Esophagus squamous epithelium (tissue), 4 donors: ENCODE results near the gene WASL.

Source experiments
- POLR2A ChIP-seq, 4 donors: fragments of 450-650 bp; IDR thresholded peaks; one replicate each; pipeline ENCODE4 v1.6.1; 2017; ENCODE audit warnings: antibody characterized with exemption in 4 of 4, mild to moderate bottlenecking in 4 of 4, moderate library complexity in 3 of 4
- TF ChIP-seq, protein P1 (sequence below), 6 experiments: fragments of 450-650 bp in 4 of 6; fragments of 200-600 bp in 2 of 6; sonication (generic) in 2 of 6; IDR thresholded peaks; one replicate each; pipeline ENCODE4 v1.5.1; 2016 to 2019; ENCODE audit warnings: antibody characterized with exemption in 6 of 6, mild to moderate bottlenecking in 4 of 6, moderate library complexity in 4 of 6

DNA sequence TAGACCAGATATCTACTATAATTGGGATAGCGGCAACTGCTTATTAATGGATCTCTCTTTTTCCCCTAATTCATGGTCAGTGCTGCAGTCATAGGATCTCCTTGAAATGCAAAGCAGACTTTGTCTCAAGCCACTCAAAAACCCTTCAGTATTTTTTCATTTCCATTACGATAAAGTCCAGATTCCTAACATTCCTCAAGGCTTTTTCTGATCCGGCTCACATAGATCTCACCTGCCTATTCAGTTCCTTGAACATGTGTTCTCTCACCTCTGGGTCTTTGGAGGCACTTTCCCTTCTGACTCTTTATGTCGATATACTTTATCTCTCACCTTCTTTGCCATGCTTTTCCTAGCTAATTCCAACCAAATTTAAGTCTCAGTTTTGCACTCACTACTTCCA is 25.7 kb upstream of the WASL start:
- TF ChIP-seq, protein P1, sequence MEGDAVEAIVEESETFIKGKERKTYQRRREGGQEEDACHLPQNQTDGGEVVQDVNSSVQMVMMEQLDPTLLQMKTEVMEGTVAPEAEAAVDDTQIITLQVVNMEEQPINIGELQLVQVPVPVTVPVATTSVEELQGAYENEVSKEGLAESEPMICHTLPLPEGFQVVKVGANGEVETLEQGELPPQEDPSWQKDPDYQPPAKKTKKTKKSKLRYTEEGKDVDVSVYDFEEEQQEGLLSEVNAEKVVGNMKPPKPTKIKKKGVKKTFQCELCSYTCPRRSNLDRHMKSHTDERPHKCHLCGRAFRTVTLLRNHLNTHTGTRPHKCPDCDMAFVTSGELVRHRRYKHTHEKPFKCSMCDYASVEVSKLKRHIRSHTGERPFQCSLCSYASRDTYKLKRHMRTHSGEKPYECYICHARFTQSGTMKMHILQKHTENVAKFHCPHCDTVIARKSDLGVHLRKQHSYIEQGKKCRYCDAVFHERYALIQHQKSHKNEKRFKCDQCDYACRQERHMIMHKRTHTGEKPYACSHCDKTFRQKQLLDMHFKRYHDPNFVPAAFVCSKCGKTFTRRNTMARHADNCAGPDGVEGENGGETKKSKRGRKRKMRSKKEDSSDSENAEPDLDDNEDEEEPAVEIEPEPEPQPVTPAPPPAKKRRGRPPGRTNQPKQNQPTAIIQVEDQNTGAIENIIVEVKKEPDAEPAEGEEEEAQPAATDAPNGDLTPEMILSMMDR (IDR thresholded peaks at IDR 0.05): no peak
- TF ChIP-seq POLR2A (IDR thresholded peaks at IDR 0.05): no peak
